Measurements from ENCODE around the gene RPP14.

DNA sequence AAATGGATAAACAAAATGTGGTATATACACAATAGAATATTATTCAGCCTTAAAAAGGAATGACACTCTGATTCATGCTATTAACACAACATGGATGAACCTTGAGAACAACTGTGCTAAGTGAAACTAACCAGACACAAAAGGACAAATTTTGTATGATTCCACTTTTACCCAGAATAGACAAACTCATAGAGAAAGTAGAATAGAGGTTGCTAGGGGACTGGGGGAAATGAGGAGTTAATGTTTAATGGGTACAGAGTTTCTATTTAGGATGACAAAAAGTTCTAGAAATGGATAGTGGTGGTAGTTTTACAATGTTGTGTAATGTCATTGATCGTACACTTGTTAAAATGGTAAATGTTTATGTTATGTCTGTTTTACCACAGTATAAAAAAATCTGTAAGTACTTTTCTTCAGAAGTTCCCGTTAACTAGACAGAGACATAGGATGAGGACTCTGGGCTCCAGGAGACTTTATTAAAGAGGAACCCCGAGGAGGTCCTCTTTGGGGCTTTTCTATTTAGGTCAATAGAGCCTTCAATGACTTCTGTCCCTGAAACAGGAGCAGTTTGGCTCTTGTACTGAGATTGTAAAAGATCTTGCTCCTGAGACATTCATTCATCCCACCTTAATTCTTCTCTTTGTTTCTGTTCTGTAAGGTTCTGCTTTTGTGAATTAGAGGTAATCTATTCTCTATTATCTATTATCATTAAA is 43.9 kb upstream of the RPP14 start:
- TF ChIP-seq POLR2A (IDR thresholded peaks at IDR 0.05; ENCODE audit: low read depth) (no peak), POLR2AphosphoS5 (IDR thresholded peaks at IDR 0.05) (no peak)
- TF ChIP-seq, protein P1, sequence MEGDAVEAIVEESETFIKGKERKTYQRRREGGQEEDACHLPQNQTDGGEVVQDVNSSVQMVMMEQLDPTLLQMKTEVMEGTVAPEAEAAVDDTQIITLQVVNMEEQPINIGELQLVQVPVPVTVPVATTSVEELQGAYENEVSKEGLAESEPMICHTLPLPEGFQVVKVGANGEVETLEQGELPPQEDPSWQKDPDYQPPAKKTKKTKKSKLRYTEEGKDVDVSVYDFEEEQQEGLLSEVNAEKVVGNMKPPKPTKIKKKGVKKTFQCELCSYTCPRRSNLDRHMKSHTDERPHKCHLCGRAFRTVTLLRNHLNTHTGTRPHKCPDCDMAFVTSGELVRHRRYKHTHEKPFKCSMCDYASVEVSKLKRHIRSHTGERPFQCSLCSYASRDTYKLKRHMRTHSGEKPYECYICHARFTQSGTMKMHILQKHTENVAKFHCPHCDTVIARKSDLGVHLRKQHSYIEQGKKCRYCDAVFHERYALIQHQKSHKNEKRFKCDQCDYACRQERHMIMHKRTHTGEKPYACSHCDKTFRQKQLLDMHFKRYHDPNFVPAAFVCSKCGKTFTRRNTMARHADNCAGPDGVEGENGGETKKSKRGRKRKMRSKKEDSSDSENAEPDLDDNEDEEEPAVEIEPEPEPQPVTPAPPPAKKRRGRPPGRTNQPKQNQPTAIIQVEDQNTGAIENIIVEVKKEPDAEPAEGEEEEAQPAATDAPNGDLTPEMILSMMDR (IDR thresholded peaks at IDR 0.05) = no peak
